ENCODE data around the gene SFN. TPM values are rescaled to one million over a fixed set of nuclear protein-coding genes. Genes with fewer than 3 reads are reported as not detected.

SFN gene
- total and polyA plus RNA-seq, 2 of the 13 experiments (the other 11 are each of a cell fraction or from before 2014, with no cell fraction given), result 4.3 to 5.6 TPM

DNA sequence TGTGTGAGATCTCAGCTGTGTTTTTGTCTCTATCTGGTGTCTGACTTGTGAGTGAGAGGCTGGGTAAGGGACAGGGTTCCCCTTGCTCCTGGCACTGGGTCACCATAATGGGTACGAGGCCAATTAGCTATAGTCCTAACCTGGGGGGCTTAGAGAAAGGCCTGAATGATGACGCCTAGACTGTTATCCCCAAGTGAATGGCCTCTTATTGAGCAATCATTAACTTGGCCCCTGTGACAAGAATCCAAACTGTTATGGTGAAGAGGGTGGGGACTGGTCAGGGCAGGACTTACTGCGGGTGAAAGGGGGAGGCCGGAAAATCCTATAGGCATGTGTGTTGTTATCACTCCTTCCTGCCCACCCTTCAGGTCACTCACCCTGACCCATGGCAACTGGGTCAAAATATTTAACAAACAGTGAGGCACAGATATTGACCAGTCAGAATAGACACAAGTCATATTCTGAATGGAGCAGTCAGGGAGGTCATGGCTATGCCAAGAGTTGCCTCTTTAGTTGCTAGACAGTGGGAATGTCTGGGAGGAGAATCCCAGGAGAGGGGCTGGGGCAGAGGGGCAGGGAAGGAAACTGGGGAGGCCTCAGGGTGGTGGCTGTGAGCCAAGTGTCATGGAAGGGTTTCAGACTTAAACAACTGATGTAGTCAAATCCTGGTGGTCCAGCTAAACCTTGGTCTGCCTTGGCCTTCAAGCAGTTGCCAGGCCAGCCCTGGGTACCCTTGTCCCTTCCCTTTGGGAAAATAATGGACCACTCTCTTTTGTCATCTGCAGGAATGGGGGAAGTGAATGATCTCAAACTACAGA lies 47.6 kb downstream of the SFN start (continued):
- peak; percentile 91 for TF ChIP-seq ZNF280D (CRISPR knock-in tag; IDR thresholded peaks at IDR 0.05)
- 0 out of 2 replicates have a peak, but pooled peaks have one; percentile 23 for TF ChIP-seq MNT (IDR thresholded peaks at IDR 0.05)
- TF ChIP-seq ZFP82 (CRISPR knock-in tag; IDR thresholded peaks at IDR 0.05; ENCODE audit: borderline replicate concordance), result no peak
- no peak for TF ChIP-seq GABPA (IDR thresholded peaks at IDR 0.05; ENCODE audit: low read depth, low read length)
- peak; percentile 72; the same call in 1 of the 2 replicates for TF ChIP-seq GABPA (CRISPR knock-in tag; IDR thresholded peaks at IDR 0.05; ENCODE audit: low read depth)
- TF ChIP-seq NKX3-1 (CRISPR knock-in tag; IDR thresholded peaks at IDR 0.05), result no peak
- TF ChIP-seq ATAD3A (CRISPR knock-in tag; IDR thresholded peaks at IDR 0.05), result no peak
- peak; percentile 87 for TF ChIP-seq CREM (IDR thresholded peaks at IDR 0.05)
- no peak for TF ChIP-seq CREM (CRISPR knock-in tag; IDR thresholded peaks at IDR 0.05)
- TF ChIP-seq TSC22D2 (CRISPR knock-in tag; IDR thresholded peaks at IDR 0.05; ENCODE audit: borderline replicate concordance), result no peak
- TF ChIP-seq ATRX (CRISPR knock-in tag; IDR thresholded peaks at IDR 0.05; ENCODE audit: borderline replicate concordance), result no peak
- no peak for TF ChIP-seq RORA (CRISPR knock-in tag; IDR thresholded peaks at IDR 0.05)
- TF ChIP-seq DMTF1 (CRISPR knock-in tag; IDR thresholded peaks at IDR 0.05), result no peak
- TF ChIP-seq NFIC (IDR thresholded peaks at IDR 0.05; ENCODE audit: low read length), result peak; percentile 89
- no peak; the same call in 1 of the 2 replicates for TF ChIP-seq ZNF737 (CRISPR knock-in tag; IDR thresholded peaks at IDR 0.05; ENCODE audit: borderline replicate concordance)
- TF ChIP-seq MAF1 (CRISPR knock-in tag; IDR thresholded peaks at IDR 0.05; ENCODE audit: borderline replicate concordance), result no peak; the same call in 1 of the 2 replicates
- TF ChIP-seq ZNF772 (CRISPR knock-in tag; IDR thresholded peaks at IDR 0.05), result 0 out of 2 replicates have a peak, but pooled peaks have one; percentile 28
- TF ChIP-seq TP53 (CRISPR knock-in tag; conservative IDR thresholded peaks at IDR 0.05), result no peak
- peak; percentile 85; the same call in 1 of the 2 replicates for TF ChIP-seq NFKBIZ (CRISPR knock-in tag; IDR thresholded peaks at IDR 0.05)
- peak; percentile 97 for TF ChIP-seq NR2F6 (IDR thresholded peaks at IDR 0.05)
- peak; percentile 98 for TF ChIP-seq NR2F6 (CRISPR knock-in tag; IDR thresholded peaks at IDR 0.05)
- TF ChIP-seq ZBTB3 (CRISPR knock-in tag; IDR thresholded peaks at IDR 0.05; ENCODE audit: borderline replicate concordance, low read depth), result peak; percentile 35; the same call in 1 of the 2 replicates
- no peak for TF ChIP-seq ZNF446 (CRISPR knock-in tag; IDR thresholded peaks at IDR 0.05)
- peak; percentile 63; the same call in 1 of the 2 replicates for TF ChIP-seq PRMT3 (CRISPR knock-in tag; IDR thresholded peaks at IDR 0.05; ENCODE audit: borderline replicate concordance, low read depth)

Measured in HepG2 (cell line).